ENCODE results near the gene CBL. TPM values are rescaled to one million over a fixed set of nuclear protein-coding genes. Genes with fewer than 3 reads are reported as not detected.

CBL gene
- total RNA-seq, 1 donor from 2014 or later, result 39.0 TPM

- Histone ChIP-seq H3K4me3 (no peak overlapping the region), H3K27me3 (ENCODE audit: low read depth) (peaks cover 14% of the 10 kb centered on the region), H3K4me1 (peaks cover 13% of the 10 kb centered on the region), H3K27ac (no peak overlapping the region), H3K9me3 (no peaks in the 10 kb centered on the region), H3K36me3 (peaks cover 48% of the 10 kb centered on the region)
- intact Hi-C loops (cut with DNase I), result no loop called here
- ATAC-seq (no peak), DNase-seq (no peak)
- no peak for TF ChIP-seq CTCF (IDR thresholded peaks at IDR 0.05)
These were observed 104.5 kb downstream of the CBL start for GRCh38 chr11:119310682-119311052.

- TF ChIP-seq CTCF (IDR thresholded peaks at IDR 0.05), result no peak
- intact Hi-C loops (cut with DNase I), result no loop called here
- peaks cover 52% of the 10 kb centered on the region for H3K4me1 ChIP-seq
- ATAC-seq (no peak), DNase-seq (no peak)
- H3K27me3 ChIP-seq (ENCODE audit: low read depth), result peaks cover 45% of the 10 kb centered on the region
- peak overlapping the region; percentile 51 for H3K4me3 ChIP-seq
- no peaks in the 10 kb centered on the region for H3K9me3 ChIP-seq
- H3K27ac ChIP-seq, result peak overlapping the region; percentile 90
- H3K36me3 ChIP-seq, result peaks cover 21% of the 10 kb centered on the region
These were observed 108.6 kb downstream of the CBL start for GRCh38 chr11:119314726-119315125.

- H3K4me3 ChIP-seq, result peak overlapping the region; percentile 51
- peaks cover 53% of the 10 kb centered on the region for H3K4me1 ChIP-seq
- peak; percentile 26 to 41 for ATAC-seq
- peak overlapping the region; percentile 90 for H3K27ac ChIP-seq
- peaks cover 18% of the 10 kb centered on the region for H3K36me3 ChIP-seq
- peaks cover 46% of the 10 kb centered on the region for H3K27me3 ChIP-seq (ENCODE audit: low read depth)
- no peak for TF ChIP-seq CTCF (IDR thresholded peaks at IDR 0.05)
- intact Hi-C loops (cut with DNase I), result no loop called here
- DNase-seq, result no peak
- H3K9me3 ChIP-seq, result no peaks in the 10 kb centered on the region
These were observed 109.2 kb downstream of the CBL start for GRCh38 chr11:119315131-119316015.

- Histone ChIP-seq H3K4me1 (peaks cover 61% of the 10 kb centered on the region), H3K4me3 (peak overlapping the region; percentile 51), H3K36me3 (peaks cover 10% of the 10 kb centered on the region), H3K27me3 (ENCODE audit: low read depth) (peaks cover 50% of the 10 kb centered on the region), H3K27ac (peak overlapping the region; percentile 90), H3K9me3 (no peaks in the 10 kb centered on the region)
- no peak for TF ChIP-seq CTCF (IDR thresholded peaks at IDR 0.05)
- intact Hi-C loops (cut with DNase I), result no loop called here
- DNase-seq (no peak), ATAC-seq (peak in 1 of 2 donors; percentile 3)
These were observed 110.0 kb downstream of the CBL start for GRCh38 chr11:119316016-119316728.

GRCh38 chr11:119316729-119317591 is 110.8 kb downstream of the CBL start, which contains the start of gene MCAM:
MCAM (minus strand) TSS chr11:119317130; CDS start chr11:119317101, 29 bp downstream.
- intact Hi-C loops (cut with DNase I), result no loop called here
- Histone ChIP-seq H3K4me1 (peaks cover 69% of the 10 kb centered on the region), H3K4me3 (peak within 1 kb of the TSS; percentile 51), H3K9me3 (no peaks in the 10 kb centered on the region), H3K27me3 (ENCODE audit: low read depth) (peaks cover 50% of the 10 kb centered on the region), H3K36me3 (peaks cover 10% of the 10 kb centered on the region), H3K27ac (peak within 1 kb of the TSS; percentile 90)
- no peak for TF ChIP-seq CTCF (IDR thresholded peaks at IDR 0.05)
- DNase-seq (no peak), ATAC-seq (no peak)
